HCT116 (cell line): ENCODE data around the gene ADGRV1. TPM values are rescaled to one million over a fixed set of nuclear protein-coding genes. Genes with fewer than 3 reads are reported as not detected.

Experiments used
- ATAC-seq: fragments of 200-7000 bp; cut with Tn5 transposase; 2 replicates; pipeline ENCODE4 v1.9.1; 2020; ENCODE audit warnings: mild to moderate bottlenecking, moderate library complexity
- BruUV-seq: library from RNA; stranded (reverse); fragments of 400-500 nt; replicated peaks from 2 replicates; lab custom pipeline; 2021; lab: Mats Ljungman, UMichigan
- CTCF ChIA-PET: fragments of 300-600 bp; sonication (Branson Sonifier 250); formaldehyde crosslinking; loops from one replicate; lab custom pipeline; 2021; ENCODE audit warnings: antibody characterized with exemption; lab: Charles Lee
- POLR2A ChIA-PET: fragments of 300-600, 350-600 bp; sonication (Branson Sonifier 250); formaldehyde crosslinking; loops from one replicate; lab custom pipeline; 2021; ENCODE audit warnings: antibody characterized with exemption; lab: Charles Lee
- RAD21 ChIA-PET, 2 experiments: fragments of 300-600 bp; sonication (Branson Sonifier 250); formaldehyde crosslinking; loops; one replicate each; lab custom pipeline; 2023; ENCODE audit warnings: low total read pairs in 2 of 2; ENCODE audit not compliant: uncharacterized antibody in 2 of 2, unreplicated experiment in 2 of 2, low non-redundant PET in 1 of 2; lab: Charles Lee
- DNase-seq: peaks from one replicate; pipeline ENCODE4 v3.0.0-alpha.2; 2010; ENCODE audit warnings: low read depth, low spot score
- H2AFZ ChIP-seq: fragments of 200-600 bp; shearing (Covaris generic), sonication (generic); 2 replicates; pipeline ENCODE4 v1.6.1; 2017; ENCODE audit warnings: low read depth, mixed run types, mixed read lengths, antibody characterized with exemption, low read length; ENCODE audit not compliant: poor library complexity, severe bottlenecking
- H3K27ac ChIP-seq: 2 replicates; pipeline ENCODE4 v1.5.1; 2012; ENCODE audit warnings: low read depth, low read length
- H3K27me3 ChIP-seq: fragments of 200-600 bp; sonication (generic); 2 replicates; pipeline ENCODE4 v1.6.1; 2016; ENCODE audit warnings: mixed run types, low read length, mixed read lengths; ENCODE audit not compliant: insufficient read depth
- H3K36me3 ChIP-seq, 2 experiments: fragments of 200-500 bp in 1 of 2; fragments of 200-600 bp in 1 of 2; sonication (Bioruptor generic) in 1 of 2; sonication (generic) in 1 of 2; 2 replicates each; pipeline versions ENCODE4 v1.5.1 to v1.6.1; 2014 to 2016; ENCODE audit warnings: low read length in 2 of 2, inconsistent platforms in 1 of 2, mixed read lengths in 1 of 2, mixed run types in 1 of 2; ENCODE audit not compliant: insufficient read depth in 2 of 2, control insufficient read depth in 1 of 2
- H3K4me1 ChIP-seq, 2 experiments: fragments of 200-600 bp in 1 of 2; sonication (generic) in 1 of 2; 2 replicates each; pipeline versions ENCODE4 v1.5.1 to v1.6.1; 2012 to 2017; ENCODE audit warnings: low read length in 2 of 2, inconsistent platforms in 1 of 2, mild to moderate bottlenecking in 1 of 2, mixed read lengths in 1 of 2, mixed run types in 1 of 2, moderate library complexity in 1 of 2; ENCODE audit not compliant: insufficient read depth in 2 of 2, control insufficient read depth in 1 of 2
- H3K4me2 ChIP-seq: fragments of 200-600 bp; sonication (generic); 2 replicates; pipeline ENCODE4 v1.6.1; 2017; ENCODE audit warnings: mixed run types, low read length, mixed read lengths
- H3K4me3 ChIP-seq, 2 experiments: fragments of 200-600 bp in 1 of 2; sonication (generic) in 1 of 2; replicated peaks in 1 of 2; 2 replicates each; pipeline ENCODE4 v1.5.1; 2011 to 2016; ENCODE audit warnings: low read length in 2 of 2, control low read depth in 1 of 2, low read depth in 1 of 2, mild to moderate bottlenecking in 1 of 2, mixed read lengths in 1 of 2, mixed run types in 1 of 2
- H3K79me2 ChIP-seq: fragments of 200-600 bp; sonication (generic); 2 replicates; pipeline ENCODE4 v1.6.1; 2017; ENCODE audit warnings: mild to moderate bottlenecking, mixed run types, low read length, moderate library complexity, mixed read lengths; ENCODE audit not compliant: insufficient read depth
- H3K9ac ChIP-seq: fragments of 200-600 bp; sonication (generic); 2 replicates; pipeline ENCODE4 v1.6.1; 2016; ENCODE audit warnings: low read length, mixed read lengths
- H3K9me2 ChIP-seq: fragments of 200-600 bp; sonication (generic), shearing (Covaris generic); 2 replicates; pipeline ENCODE4 v1.6.1; 2017; ENCODE audit warnings: mixed run types, mild to moderate bottlenecking, moderate library complexity; ENCODE audit not compliant: insufficient read depth
- H3K9me3 ChIP-seq, 2 experiments: fragments of 200-500 bp in 1 of 2; fragments of 200-600 bp in 1 of 2; sonication (Bioruptor generic) in 1 of 2; sonication (generic) in 1 of 2; 2 replicates each; pipeline ENCODE4 v1.6.1; 2014 to 2017; ENCODE audit warnings: low read length in 2 of 2, mixed read lengths in 2 of 2, inconsistent platforms in 1 of 2, low read depth in 1 of 2, mild to moderate bottlenecking in 1 of 2, mixed run types in 1 of 2, moderate library complexity in 1 of 2; ENCODE audit not compliant: control insufficient read depth in 1 of 2, insufficient read depth in 1 of 2
- H4K20me1 ChIP-seq: fragments of 200-600 bp; sonication (generic), shearing (Covaris generic); 2 replicates; pipeline ENCODE4 v1.6.1; 2017; ENCODE audit warnings: mixed run types, mild to moderate bottlenecking, moderate library complexity; ENCODE audit not compliant: insufficient read depth
- CBX3 ChIP-seq: IDR thresholded peaks from 2 replicates; pipeline ENCODE4 v1.6.1; 2012; ENCODE audit warnings: low read depth
- EZH2 ChIP-seq: fragments of 200-600 bp; sonication (generic); IDR thresholded peaks from 2 replicates; pipeline ENCODE4 v1.6.1; 2017; ENCODE audit warnings: antibody characterized with exemption, mixed run types
- EZH2phosphoT487 ChIP-seq: fragments of 200-600 bp; IDR thresholded peaks from 2 replicates; pipeline ENCODE4 v1.6.1; 2018; ENCODE audit warnings: antibody characterized with exemption, borderline replicate concordance
- FOSL1 ChIP-seq: IDR thresholded peaks from 2 replicates; pipeline ENCODE4 v1.6.1; 2012; ENCODE audit warnings: low read depth
- JUND ChIP-seq: IDR thresholded peaks from 2 replicates; pipeline ENCODE4 v1.6.1; 2012
- POLR2A ChIP-seq: IDR thresholded peaks from 2 replicates; pipeline ENCODE4 v1.7.0; 2011; ENCODE audit warnings: borderline replicate concordance; ENCODE audit not compliant: insufficient read depth, insufficient read length; ENCODE audit errors: extremely low read depth
- POLR2AphosphoS5 ChIP-seq: IDR thresholded peaks from 2 replicates; pipeline ENCODE4 v1.6.1; 2011; ENCODE audit warnings: mild to moderate bottlenecking, low read depth, low read length, moderate library complexity
- RAD21 ChIP-seq: IDR thresholded peaks from 2 replicates; pipeline ENCODE4 v1.6.1; 2012; ENCODE audit warnings: low read depth, mild to moderate bottlenecking
- SIN3A ChIP-seq: IDR thresholded peaks from 2 replicates; pipeline ENCODE4 v1.6.1; 2012; ENCODE audit warnings: low read depth
- SP1 ChIP-seq: IDR thresholded peaks from 2 replicates; pipeline ENCODE4 v1.6.1; 2012; ENCODE audit warnings: low read depth
- SRF ChIP-seq: IDR thresholded peaks from 2 replicates; pipeline ENCODE4 v1.6.1; 2012; ENCODE audit warnings: low read depth
- TCF7L2 ChIP-seq: IDR thresholded peaks from 2 replicates; pipeline ENCODE4 v1.7.0; 2011; ENCODE audit warnings: borderline replicate concordance, inconsistent platforms; ENCODE audit not compliant: insufficient read depth, insufficient read length; ENCODE audit errors: extremely low read depth
- ZFX ChIP-seq: fragments of 450-650 bp; IDR thresholded peaks from 2 replicates; pipeline ENCODE4 v1.6.1; 2017
- intact Hi-C: fragments of 100-400 bp; cut with micrococcal nuclease; formaldehyde crosslinking; loops from 2 replicates; pipeline ENCODE4 v1.10.0; 2022
- total RNA-seq: library from RNA; stranded (reverse); gene quantifications from one replicate; pipeline ENCODE4 v1.2.1, GENCODE V29; 2021; ENCODE audit not compliant: unreplicated experiment
- TF ChIP-seq, protein P1 (sequence below), 3 experiments: fragments of 200-600 bp in 1 of 3; sonication (generic) in 1 of 3; IDR thresholded peaks in 2 of 3; conservative IDR thresholded peaks in 1 of 3; 2 replicates each; pipeline ENCODE4 v1.5.1; 2012 to 2017; ENCODE audit warnings: low read depth in 2 of 3, low read length in 2 of 3, antibody characterized with exemption in 1 of 3, borderline replicate concordance in 1 of 3, control low read depth in 1 of 3, mild to moderate bottlenecking in 1 of 3, mixed read lengths in 1 of 3, mixed run types in 1 of 3, moderate library complexity in 1 of 3; ENCODE audit not compliant: insufficient read depth in 1 of 3
- TF ChIP-seq, protein P2 (sequence below): IDR thresholded peaks from 2 replicates; pipeline ENCODE4 v1.6.1; 2012

The ADGRV1 gene
- total RNA-seq, 1 experiment from 2014 or later: 6.0 TPM

DNA sequence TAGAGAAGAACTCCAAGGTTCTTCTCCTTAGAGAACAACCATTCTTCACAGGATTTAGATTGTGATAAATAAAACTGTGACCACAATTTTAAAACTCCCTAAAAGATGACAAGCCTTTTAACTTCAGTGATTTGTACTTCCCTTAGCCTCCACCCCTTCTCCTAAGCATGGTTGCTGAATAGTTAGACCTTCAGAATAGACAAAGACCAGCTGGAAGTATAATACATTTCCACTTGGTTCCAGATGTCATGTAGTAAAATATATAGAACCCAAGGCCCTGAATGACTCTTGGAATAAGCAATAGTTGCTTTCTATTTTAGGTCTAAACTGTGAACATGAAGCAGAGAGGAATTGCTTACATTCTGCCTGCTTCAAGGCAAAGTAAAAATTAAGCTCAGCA is 615.8 kb downstream of the ADGRV1 start:
- no peak for ATAC-seq

More for the DNA sequence above, 615.8 kb downstream of the ADGRV1 start:
- Histone ChIP-seq H3K4me3 (no peak overlapping the region), H3K9me2 (no peaks in the 10 kb centered on the region; the same call in 1 of the 2 replicates), H2AFZ (no peak overlapping the region), H4K20me1 (no peaks in the 10 kb centered on the region), H3K27ac (no peak overlapping the region), H3K9ac (no peak overlapping the region), H3K36me3 (no peaks in the 10 kb centered on the region), H3K9me3 (no peaks in the 10 kb centered on the region), H3K4me1 (no peaks in the 10 kb centered on the region), H3K27me3 (no peaks in the 10 kb centered on the region), H3K79me2 (no peaks in the 10 kb centered on the region), H3K4me2 (no peak overlapping the region)
- ChIA-PET RAD21 (interaction anchor here in 1 of 2 experiments (0.6 kb wide), 1 partner anchor 14 kb away, joined by 3 read pairs; no protein-coding TSS in a partner anchor), CTCF (interaction anchor here (0.8 kb wide), 1 partner anchor 8 kb away, joined by 3 read pairs; no protein-coding TSS in a partner anchor), POLR2A (no interaction called here)
- BruUV-seq: no TSS peak
- DNase-seq: no peak
- intact Hi-C loops: no loop called here
- TF ChIP-seq, protein P1, sequence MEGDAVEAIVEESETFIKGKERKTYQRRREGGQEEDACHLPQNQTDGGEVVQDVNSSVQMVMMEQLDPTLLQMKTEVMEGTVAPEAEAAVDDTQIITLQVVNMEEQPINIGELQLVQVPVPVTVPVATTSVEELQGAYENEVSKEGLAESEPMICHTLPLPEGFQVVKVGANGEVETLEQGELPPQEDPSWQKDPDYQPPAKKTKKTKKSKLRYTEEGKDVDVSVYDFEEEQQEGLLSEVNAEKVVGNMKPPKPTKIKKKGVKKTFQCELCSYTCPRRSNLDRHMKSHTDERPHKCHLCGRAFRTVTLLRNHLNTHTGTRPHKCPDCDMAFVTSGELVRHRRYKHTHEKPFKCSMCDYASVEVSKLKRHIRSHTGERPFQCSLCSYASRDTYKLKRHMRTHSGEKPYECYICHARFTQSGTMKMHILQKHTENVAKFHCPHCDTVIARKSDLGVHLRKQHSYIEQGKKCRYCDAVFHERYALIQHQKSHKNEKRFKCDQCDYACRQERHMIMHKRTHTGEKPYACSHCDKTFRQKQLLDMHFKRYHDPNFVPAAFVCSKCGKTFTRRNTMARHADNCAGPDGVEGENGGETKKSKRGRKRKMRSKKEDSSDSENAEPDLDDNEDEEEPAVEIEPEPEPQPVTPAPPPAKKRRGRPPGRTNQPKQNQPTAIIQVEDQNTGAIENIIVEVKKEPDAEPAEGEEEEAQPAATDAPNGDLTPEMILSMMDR (IDR thresholded peaks at IDR 0.05 in 2 of 3, conservative IDR thresholded peaks at IDR 0.05 in 1 of 3; ENCODE audit: borderline replicate concordance in 1 of 3, insufficient read depth in 1 of 3, low read depth in 2 of 3, low read length in 2 of 3): no peak
- no peak for TF ChIP-seq POLR2A
- no peak for TF ChIP-seq SP1
- TF ChIP-seq POLR2AphosphoS5: no peak
- TF ChIP-seq ZFX: no peak
- no peak for TF ChIP-seq EZH2phosphoT487
- TF ChIP-seq, protein P2, sequence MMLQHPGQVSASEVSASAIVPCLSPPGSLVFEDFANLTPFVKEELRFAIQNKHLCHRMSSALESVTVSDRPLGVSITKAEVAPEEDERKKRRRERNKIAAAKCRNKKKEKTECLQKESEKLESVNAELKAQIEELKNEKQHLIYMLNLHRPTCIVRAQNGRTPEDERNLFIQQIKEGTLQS: no peak
- no peak for TF ChIP-seq RAD21
- TF ChIP-seq FOSL1: no peak
- TF ChIP-seq CBX3: no peak
- no peak for TF ChIP-seq SRF
- TF ChIP-seq EZH2: no peak
- no peak for TF ChIP-seq TCF7L2
- no peak for TF ChIP-seq JUND
- no peak for TF ChIP-seq SIN3A
